HFF-Myc (cell line): Measurements from ENCODE around the gene LTN1.

Experiments used
- DNase-seq: peaks from one replicate; pipeline ENCODE4 v3.0.0-alpha.2; 2011; ENCODE audit warnings: low read depth; ENCODE audit errors: extremely low read depth
- H3K4me3 ChIP-seq: replicated peaks from 2 replicates; pipeline ENCODE4 v1.5.1; 2011; ENCODE audit warnings: low read depth, mild to moderate bottlenecking, control low read depth, low read length
- CTCF ChIP-seq: IDR thresholded peaks from 2 replicates; pipeline ENCODE4 v1.5.1; 2012; ENCODE audit warnings: mild to moderate bottlenecking, low read depth, low read length, control low read depth; ENCODE audit errors: missing control alignments

Gene LTN1

GRCh38 chr21:28903448-28903847 is 89.2 kb downstream of the LTN1 start:
- no peak overlapping the region for H3K4me3 ChIP-seq
- DNase-seq = no peak

GRCh38 chr21:28900481-28900880 is 92.2 kb downstream of the LTN1 start:
- no peak for TF ChIP-seq CTCF
- no peak overlapping the region for H3K4me3 ChIP-seq
- DNase-seq = no peak

More at GRCh38 chr21:28903448-28903847, 89.2 kb downstream of the LTN1 start:
- no peak for TF ChIP-seq CTCF

- no peak for TF ChIP-seq CTCF
- no peak overlapping the region for H3K4me3 ChIP-seq
- no peak for DNase-seq
These were observed 92.9 kb downstream of the LTN1 start for GRCh38 chr21:28899744-28900143.

- TF ChIP-seq CTCF = no peak
- H3K4me3 ChIP-seq = no peak overlapping the region
- DNase-seq = no peak
These were observed 93.5 kb downstream of the LTN1 start for GRCh38 chr21:28899220-28899619.

- DNase-seq = no peak
- no peak overlapping the region for H3K4me3 ChIP-seq
- no peak for TF ChIP-seq CTCF
These were observed 99.0 kb downstream of the LTN1 start for GRCh38 chr21:28893687-28894086.

DNA sequence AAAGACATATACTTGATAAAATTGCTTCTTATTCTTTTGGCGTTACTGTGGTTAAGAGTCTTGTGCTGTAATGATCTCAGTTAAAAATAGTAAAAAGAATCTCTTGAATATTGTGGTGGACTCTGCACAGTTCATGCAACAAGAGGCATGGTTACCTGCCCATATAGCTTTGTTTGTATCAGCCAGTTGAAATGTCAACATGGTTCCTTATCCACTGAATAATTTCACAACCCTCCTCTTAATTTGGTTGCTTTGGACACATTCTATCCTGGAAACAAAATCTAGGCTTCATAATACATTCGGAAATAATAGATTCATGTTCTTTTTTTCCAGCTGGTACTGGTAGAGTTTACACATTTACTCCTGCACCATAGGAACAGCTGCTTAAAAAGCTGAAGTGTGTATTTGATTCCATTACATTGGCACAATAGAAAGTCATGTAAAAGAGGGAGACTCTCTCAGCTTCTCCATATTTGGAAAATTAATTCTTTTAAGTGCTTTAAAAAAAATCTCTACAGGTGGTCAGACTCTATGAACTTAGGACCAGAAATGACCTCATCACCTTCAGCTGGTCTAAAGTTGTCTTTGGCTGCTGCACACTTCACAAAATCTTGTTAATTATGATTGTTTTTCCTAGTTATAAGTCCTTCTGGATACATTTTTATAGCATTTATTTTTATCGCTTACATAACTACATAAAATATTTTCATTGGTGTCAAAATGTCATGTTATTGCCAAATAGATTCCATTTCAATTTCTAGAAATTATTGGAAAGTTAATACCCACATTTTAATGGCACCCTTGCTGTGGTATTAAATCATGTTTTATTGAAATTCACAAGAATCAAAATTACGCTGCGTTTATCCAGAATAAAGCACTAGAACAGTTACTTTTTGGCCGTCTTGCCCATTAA is 100.2 kb downstream of the LTN1 start:
- TF ChIP-seq CTCF = no peak
- DNase-seq = no peak

More for the DNA sequence above, 100.2 kb downstream of the LTN1 start:
- H3K4me3 ChIP-seq = no peak overlapping the region
